B cell (primary cell): ENCODE measurements around the gene EPB41.

ENCODE experiments used
- CTCF ChIP-seq: fragments of 200-600 bp; IDR thresholded peaks from one replicate; pipeline ENCODE4 v1.8.0; 2022; ENCODE audit warnings: antibody characterized with exemption, mild to moderate bottlenecking
- EZH2 ChIP-seq: IDR thresholded peaks from 2 replicates; pipeline ENCODE4 v1.6.1; 2012; ENCODE audit warnings: borderline replicate concordance, low read depth, mild to moderate bottlenecking, moderate library complexity, low read length; ENCODE audit not compliant: insufficient read depth, poor library complexity, severe bottlenecking

GRCh38 chr1:28888915-28889314 lies 25.5 kb upstream of the EPB41 start:
- TF ChIP-seq EZH2, result no peak
- TF ChIP-seq CTCF, result no peak
